ENCODE results near the gene PRPF19.

Gene PRPF19

DNA sequence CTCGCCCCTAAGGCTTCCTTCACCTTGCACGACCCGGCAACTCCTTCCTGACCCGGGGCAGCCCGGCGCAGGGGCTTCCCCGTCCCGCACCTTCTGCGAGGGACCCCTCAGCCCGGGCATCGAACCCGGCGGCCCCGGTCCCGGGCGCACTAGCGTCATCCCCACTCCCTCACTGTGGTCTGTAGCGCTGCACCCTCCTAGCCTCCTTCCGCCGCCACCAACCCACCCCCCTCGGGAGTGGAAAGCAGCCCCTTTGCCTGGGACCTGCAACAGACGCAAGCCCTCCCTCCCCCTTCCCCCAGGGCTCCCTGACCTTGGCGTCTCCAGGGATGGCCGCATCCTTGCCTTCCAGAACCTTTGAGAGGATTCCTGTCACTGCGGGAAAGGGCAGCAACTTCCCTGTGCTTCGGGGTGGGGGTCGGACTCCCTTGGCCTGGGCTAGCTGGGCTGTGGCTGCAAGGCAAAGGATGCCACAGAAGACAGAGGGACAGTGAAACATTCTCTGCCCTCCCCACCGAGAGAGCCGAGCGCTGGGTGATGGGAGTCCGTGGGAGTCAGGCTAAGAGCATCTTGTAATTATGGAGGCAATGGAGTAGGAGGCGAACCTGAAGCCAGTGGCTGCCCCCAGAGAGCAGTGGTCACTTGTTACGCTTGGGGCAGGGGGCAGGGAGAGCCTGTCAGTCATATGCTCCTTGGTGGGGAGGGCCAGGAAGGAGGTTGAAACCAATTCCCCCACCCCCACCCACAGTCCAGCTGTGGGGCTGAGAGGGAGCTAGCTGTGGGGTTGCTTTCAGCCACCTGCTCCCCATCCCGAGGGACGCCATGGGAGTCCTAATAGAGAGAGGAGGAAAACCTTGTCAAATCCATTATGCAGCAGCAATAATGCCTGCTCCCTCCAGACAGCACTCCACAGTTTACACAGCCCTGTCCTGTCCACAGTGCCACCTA, 18.8 kb upstream of the PRPF19 start:
- no peak overlapping the region for H2AFZ ChIP-seq (ENCODE audit: low read depth, low read length)
- H3K27ac ChIP-seq (ENCODE audit: low read length): no peak overlapping the region
- H3K4me2 ChIP-seq (ENCODE audit: insufficient read depth, low read length): no peak overlapping the region
- H3K36me3 ChIP-seq (ENCODE audit: insufficient read depth, low read length): peaks cover 36% of the 10 kb centered on the region
- no peaks in the 10 kb centered on the region for H3K79me2 ChIP-seq (ENCODE audit: insufficient read depth, low read length)
- peaks cover 37% of the 10 kb centered on the region for H4K20me1 ChIP-seq (ENCODE audit: insufficient read depth, low read length)
- ATAC-seq (ENCODE audit: insufficient read depth, low read depth): no peak
- H3K9me3 ChIP-seq (ENCODE audit: insufficient read depth, low read length, severe bottlenecking): no peaks in the 10 kb centered on the region
- H3K27me3 ChIP-seq (ENCODE audit: insufficient read depth, low read length, poor library complexity): no peaks in the 10 kb centered on the region
- no peaks in the 10 kb centered on the region for H3K4me1 ChIP-seq (ENCODE audit: insufficient read depth, low read length)
- no peak overlapping the region for H3K9ac ChIP-seq (ENCODE audit: low read depth, low read length)
- no peak overlapping the region for H3K4me3 ChIP-seq (ENCODE audit: low read depth in 1 of 2, low read length in 2 of 2)
- no peak for DNase-seq
- TF ChIP-seq, protein P1, sequence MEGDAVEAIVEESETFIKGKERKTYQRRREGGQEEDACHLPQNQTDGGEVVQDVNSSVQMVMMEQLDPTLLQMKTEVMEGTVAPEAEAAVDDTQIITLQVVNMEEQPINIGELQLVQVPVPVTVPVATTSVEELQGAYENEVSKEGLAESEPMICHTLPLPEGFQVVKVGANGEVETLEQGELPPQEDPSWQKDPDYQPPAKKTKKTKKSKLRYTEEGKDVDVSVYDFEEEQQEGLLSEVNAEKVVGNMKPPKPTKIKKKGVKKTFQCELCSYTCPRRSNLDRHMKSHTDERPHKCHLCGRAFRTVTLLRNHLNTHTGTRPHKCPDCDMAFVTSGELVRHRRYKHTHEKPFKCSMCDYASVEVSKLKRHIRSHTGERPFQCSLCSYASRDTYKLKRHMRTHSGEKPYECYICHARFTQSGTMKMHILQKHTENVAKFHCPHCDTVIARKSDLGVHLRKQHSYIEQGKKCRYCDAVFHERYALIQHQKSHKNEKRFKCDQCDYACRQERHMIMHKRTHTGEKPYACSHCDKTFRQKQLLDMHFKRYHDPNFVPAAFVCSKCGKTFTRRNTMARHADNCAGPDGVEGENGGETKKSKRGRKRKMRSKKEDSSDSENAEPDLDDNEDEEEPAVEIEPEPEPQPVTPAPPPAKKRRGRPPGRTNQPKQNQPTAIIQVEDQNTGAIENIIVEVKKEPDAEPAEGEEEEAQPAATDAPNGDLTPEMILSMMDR (IDR thresholded peaks at IDR 0.05; ENCODE audit: borderline replicate concordance, extremely low read depth, low read length, poor library complexity, severe bottlenecking): no peak
- no peak for TF ChIP-seq EZH2 (IDR thresholded peaks at IDR 0.05; ENCODE audit: borderline replicate concordance, low read depth, low read length, severe bottlenecking)

DNA sequence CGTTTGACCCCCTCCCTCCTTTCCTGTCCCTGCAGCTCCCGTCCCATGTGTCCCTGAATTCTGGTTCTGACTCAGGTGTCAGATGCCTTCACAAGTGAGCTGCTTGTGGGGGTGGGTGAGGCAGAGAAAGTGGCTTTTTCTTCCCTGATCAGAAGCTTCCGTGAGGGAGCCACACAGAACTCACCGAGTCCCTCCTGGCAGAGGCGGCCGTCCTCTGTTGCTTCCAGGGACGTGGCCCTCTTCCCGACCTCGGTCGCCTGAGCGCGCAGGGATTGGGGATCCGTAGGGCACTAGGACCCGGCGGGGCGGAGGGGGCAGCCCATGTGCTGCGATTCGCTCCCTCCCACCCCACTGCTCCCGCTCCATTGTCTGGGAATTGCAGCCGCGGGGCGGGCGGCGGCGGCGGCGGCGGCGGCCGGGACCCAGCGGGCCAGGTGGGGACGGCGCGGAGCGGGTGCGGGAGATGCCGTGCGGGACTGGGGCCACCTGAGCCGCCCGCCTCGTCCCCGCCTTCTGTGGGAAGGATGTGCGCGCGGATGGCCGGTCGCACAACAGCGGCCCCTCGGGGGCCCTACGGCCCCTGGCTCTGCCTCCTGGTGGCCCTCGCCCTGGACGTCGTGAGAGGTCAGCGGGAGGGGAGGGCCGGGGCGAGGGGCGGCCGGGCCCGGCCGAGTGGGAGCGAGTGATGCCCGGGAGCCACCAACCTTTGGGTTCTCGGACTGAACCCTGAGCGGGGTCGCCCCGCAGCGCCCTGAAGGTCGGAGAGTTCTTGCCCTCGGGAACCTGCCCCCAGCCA, 17.9 kb upstream of the PRPF19 start, which contains the start of gene TMEM132A:
TSS of gene TMEM132A (plus strand) at position 351 of the 796 bp plus-strand sequence. CDS start at position 525, 174 bp downstream.
- Histone ChIP-seq H3K36me3 (ENCODE audit: insufficient read depth, low read length) (peaks cover 45% of the 10 kb centered on the region), H3K9ac (ENCODE audit: low read depth, low read length) (no peak within 1 kb of the TSS), H3K4me2 (ENCODE audit: insufficient read depth, low read length) (no peak within 1 kb of the TSS), H4K20me1 (ENCODE audit: insufficient read depth, low read length) (peaks cover 46% of the 10 kb centered on the region), H3K27me3 (ENCODE audit: insufficient read depth, low read length, poor library complexity) (no peaks in the 10 kb centered on the region), H3K9me3 (ENCODE audit: insufficient read depth, low read length, severe bottlenecking) (no peaks in the 10 kb centered on the region), H3K4me3 (ENCODE audit: low read depth in 1 of 2, low read length in 2 of 2) (no peak within 1 kb of the TSS), H3K27ac (ENCODE audit: low read length) (no peak within 1 kb of the TSS), H3K79me2 (ENCODE audit: insufficient read depth, low read length) (peaks cover 3% of the 10 kb centered on the region), H3K4me1 (ENCODE audit: insufficient read depth, low read length) (no peaks in the 10 kb centered on the region), H2AFZ (ENCODE audit: low read depth, low read length) (no peak within 1 kb of the TSS)
- DNase-seq: no peak
- TF ChIP-seq EZH2 (IDR thresholded peaks at IDR 0.05; ENCODE audit: borderline replicate concordance, low read depth, low read length, severe bottlenecking): no peak
- TF ChIP-seq, protein P1 (IDR thresholded peaks at IDR 0.05; ENCODE audit: borderline replicate concordance, extremely low read depth, low read length, poor library complexity, severe bottlenecking): no peak
- ATAC-seq (ENCODE audit: insufficient read depth, low read depth): peak; percentile 13; the same call in 1 of the 3 replicates

DNA sequence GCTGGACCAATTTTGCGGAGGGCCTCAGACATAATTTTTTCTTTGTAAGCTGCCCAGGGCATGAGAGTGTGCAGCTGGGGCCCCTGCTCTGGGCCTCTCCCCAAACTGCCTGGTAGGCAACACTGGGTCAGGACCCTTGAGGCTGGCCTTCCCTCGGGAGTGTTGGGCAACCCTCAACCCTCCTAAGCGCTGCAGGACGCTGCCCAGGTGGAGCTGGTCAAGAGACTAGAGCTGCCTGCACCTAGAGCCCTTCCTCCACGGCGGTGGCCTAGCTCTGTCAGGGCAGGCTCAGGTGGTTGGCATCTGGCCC, 17.4 kb upstream of the PRPF19 start:
- no peak overlapping the region for H3K27ac ChIP-seq (ENCODE audit: low read length)
- H3K4me1 ChIP-seq (ENCODE audit: insufficient read depth, low read length): no peaks in the 10 kb centered on the region
- no peaks in the 10 kb centered on the region for H3K27me3 ChIP-seq (ENCODE audit: insufficient read depth, low read length, poor library complexity)
- DNase-seq: no peak
- H2AFZ ChIP-seq (ENCODE audit: low read depth, low read length): no peak overlapping the region
- TF ChIP-seq, protein P1 (IDR thresholded peaks at IDR 0.05; ENCODE audit: borderline replicate concordance, extremely low read depth, low read length, poor library complexity, severe bottlenecking): no peak
- no peak for TF ChIP-seq EZH2 (IDR thresholded peaks at IDR 0.05; ENCODE audit: borderline replicate concordance, low read depth, low read length, severe bottlenecking)
- no peaks in the 10 kb centered on the region for H3K9me3 ChIP-seq (ENCODE audit: insufficient read depth, low read length, severe bottlenecking)
- H4K20me1 ChIP-seq (ENCODE audit: insufficient read depth, low read length): peaks cover 52% of the 10 kb centered on the region
- H3K36me3 ChIP-seq (ENCODE audit: insufficient read depth, low read length): peaks cover 49% of the 10 kb centered on the region
- no peak overlapping the region for H3K4me2 ChIP-seq (ENCODE audit: insufficient read depth, low read length)
- H3K79me2 ChIP-seq (ENCODE audit: insufficient read depth, low read length): peaks cover 8% of the 10 kb centered on the region
- no peak overlapping the region for H3K9ac ChIP-seq (ENCODE audit: low read depth, low read length)
- no peak overlapping the region for H3K4me3 ChIP-seq (ENCODE audit: low read depth in 1 of 2, low read length in 2 of 2)
- ATAC-seq (ENCODE audit: insufficient read depth, low read depth): peak; percentile 29; the same call in 2 of the 3 replicates

All from DND-41 (cell line).